Kidney (tissue), 14 donors: ENCODE data around the gene CD163L1. TPM values are rescaled to one million over a fixed set of nuclear protein-coding genes. Genes with fewer than 3 reads are reported as not detected.

Experiments used
- DNase-seq, 5 donors: peaks; one replicate each; pipeline ENCODE4 v3.0.0-alpha.2; 2013 to 2020
- FAIRE-seq: peaks from 2 replicates; lab custom pipeline; 2012; peaks lifted over from hg19 to GRCh38; lab: Jason Lieb, UNC
- H3K27ac ChIP-seq, 2 donors: one replicate each; pipeline ENCODE4 v1.7.0; 2013; ENCODE audit warnings: low read depth in 2 of 2, low read length in 2 of 2, inconsistent platforms in 1 of 2
- H3K27me3 ChIP-seq: one replicate; pipeline ENCODE4 v1.7.1; 2013; ENCODE audit warnings: low read length, inconsistent platforms; ENCODE audit not compliant: control insufficient read depth, insufficient read depth
- H3K36me3 ChIP-seq, 3 donors: one replicate each; pipeline versions ENCODE4 v1.7.0 to v1.7.1; 2013; ENCODE audit warnings: low read length in 3 of 3, control low read depth in 1 of 3, inconsistent platforms in 1 of 3; ENCODE audit not compliant: insufficient read depth in 3 of 3, control insufficient read depth in 2 of 3
- H3K4me1 ChIP-seq, 3 donors: one replicate each; pipeline versions ENCODE4 v1.7.0 to v1.7.1; 2013; ENCODE audit warnings: low read length in 3 of 3, inconsistent platforms in 1 of 3, low read depth in 1 of 3; ENCODE audit not compliant: control insufficient read depth in 2 of 3, insufficient read depth in 2 of 3
- H3K4me3 ChIP-seq, 3 donors: one replicate each; pipeline versions ENCODE4 v1.7.0 to v1.8.1; 2013; ENCODE audit warnings: low read length in 3 of 3, control low read depth in 1 of 3, inconsistent platforms in 1 of 3
- H3K9ac ChIP-seq, 3 donors: one replicate each; pipeline versions ENCODE4 v1.7.0 to v1.7.1; 2013; ENCODE audit warnings: low read length in 3 of 3, control low read depth in 1 of 3, inconsistent platforms in 1 of 3
- H3K9me3 ChIP-seq, 3 donors: one replicate each; pipeline versions ENCODE4 v1.7.0 to v1.7.1; 2013; ENCODE audit warnings: low read length in 3 of 3, control low read depth in 1 of 3, inconsistent platforms in 1 of 3; ENCODE audit not compliant: control insufficient read depth in 2 of 3, insufficient read depth in 1 of 3
- intact Hi-C: fragments of 100-400 bp; cut with DNase I; formaldehyde crosslinking; loops from one replicate; pipeline ENCODE4 v1.11.1; 2022
- polyA plus RNA-seq: library from polyadenylated mRNA; stranded (reverse); fragments of 350-450 nt; fragmentation: Illumina TruSeq; extraction: RNeasy Lipid Tissue Mini Kit (QIAGEN cat#74804); gene quantifications from one replicate; pipeline ENCODE4 v1.2.3, GENCODE V29; 2014; ENCODE audit warnings: low read depth, low replicate concordance; ENCODE audit not compliant: insufficient read depth
- total RNA-seq: library from RNA; stranded (reverse); fragmentation: NEBNext Ultra II Directional; extraction: Animal tissue kit (Norgen Biotek cat#: 25700); gene quantifications from one replicate; pipeline ENCODE4 v1.2.1, GENCODE V29; 2021
- TF ChIP-seq, protein P1 (sequence below): IDR thresholded peaks from 3 replicates; pipeline ENCODE4 v1.5.1; 2012; ENCODE audit warnings: mild to moderate bottlenecking, moderate library complexity, borderline replicate concordance; ENCODE audit not compliant: insufficient read depth; ENCODE audit errors: extremely low read depth
- donor health status: control.
- donor health status: control.
- donor health status: control.
- donor health status: control.
- donor health status: control.
- donor health status: DM: yes; HTN: yes; CAD: no.
- donor health status: Normal renal cell carcinoma (clear cell type).

CD163L1 gene
- total and polyA plus RNA-seq, 2 donors from 2014 or later = 7.0 to 8.5 TPM

DNA sequence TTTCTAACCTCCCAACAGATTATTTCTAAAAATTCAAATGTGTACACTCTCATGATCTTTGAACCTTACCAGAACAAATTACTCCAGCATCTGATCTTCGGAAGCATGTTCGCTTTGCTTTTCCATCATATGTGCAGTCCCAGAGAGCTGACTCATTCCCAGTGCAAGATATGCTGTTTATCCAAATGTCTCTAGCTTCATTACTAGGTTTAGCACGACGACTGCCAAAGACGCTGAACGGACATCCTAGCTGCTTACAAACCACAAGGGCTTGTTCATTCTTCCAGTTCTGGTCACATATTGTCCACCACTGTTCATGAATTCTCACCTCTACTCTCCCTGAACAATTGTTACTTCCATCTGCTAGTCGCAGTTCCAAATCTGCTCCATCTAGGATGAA, 40.5 kb downstream of the CD163L1 start:
- Histone ChIP-seq H3K4me1 (no peaks in the 10 kb centered on the region), H3K27me3 (no peaks in the 10 kb centered on the region), H3K9ac (no peak overlapping the region), H3K4me3 (no peak overlapping the region), H3K36me3 (no peaks in the 10 kb centered on the region), H3K9me3 (no peaks in the 10 kb centered on the region), H3K27ac (no peak overlapping the region)
- FAIRE-seq = no peak
- TF ChIP-seq, protein P1, sequence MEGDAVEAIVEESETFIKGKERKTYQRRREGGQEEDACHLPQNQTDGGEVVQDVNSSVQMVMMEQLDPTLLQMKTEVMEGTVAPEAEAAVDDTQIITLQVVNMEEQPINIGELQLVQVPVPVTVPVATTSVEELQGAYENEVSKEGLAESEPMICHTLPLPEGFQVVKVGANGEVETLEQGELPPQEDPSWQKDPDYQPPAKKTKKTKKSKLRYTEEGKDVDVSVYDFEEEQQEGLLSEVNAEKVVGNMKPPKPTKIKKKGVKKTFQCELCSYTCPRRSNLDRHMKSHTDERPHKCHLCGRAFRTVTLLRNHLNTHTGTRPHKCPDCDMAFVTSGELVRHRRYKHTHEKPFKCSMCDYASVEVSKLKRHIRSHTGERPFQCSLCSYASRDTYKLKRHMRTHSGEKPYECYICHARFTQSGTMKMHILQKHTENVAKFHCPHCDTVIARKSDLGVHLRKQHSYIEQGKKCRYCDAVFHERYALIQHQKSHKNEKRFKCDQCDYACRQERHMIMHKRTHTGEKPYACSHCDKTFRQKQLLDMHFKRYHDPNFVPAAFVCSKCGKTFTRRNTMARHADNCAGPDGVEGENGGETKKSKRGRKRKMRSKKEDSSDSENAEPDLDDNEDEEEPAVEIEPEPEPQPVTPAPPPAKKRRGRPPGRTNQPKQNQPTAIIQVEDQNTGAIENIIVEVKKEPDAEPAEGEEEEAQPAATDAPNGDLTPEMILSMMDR = no peak
- no peak for DNase-seq
- intact Hi-C loops = no loop called here

DNA sequence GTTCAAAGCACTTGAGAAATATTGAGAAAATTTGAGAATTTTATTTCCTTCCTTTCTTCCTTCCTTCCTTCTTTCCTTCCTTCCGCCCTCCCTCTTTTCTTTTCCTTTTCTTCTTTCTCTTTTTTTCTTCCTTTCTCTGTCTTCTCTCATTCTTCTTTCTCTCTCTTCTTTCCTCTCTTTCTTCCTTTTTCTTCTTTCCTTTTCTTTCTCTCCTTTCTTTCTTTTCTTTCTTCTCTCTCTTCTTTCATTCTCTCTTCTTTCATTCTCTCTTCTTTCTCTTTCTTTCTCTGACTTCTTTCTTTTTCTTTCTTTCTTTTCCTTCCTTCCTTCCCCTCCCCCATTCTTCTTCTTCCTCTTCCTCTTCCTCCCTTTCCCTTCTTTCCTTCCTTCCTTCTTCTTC, 44.9 kb downstream of the CD163L1 start:
- no peaks in the 10 kb centered on the region for H3K36me3 ChIP-seq
- intact Hi-C loops = no loop called here
- no peak overlapping the region for H3K9ac ChIP-seq
- no peaks in the 10 kb centered on the region for H3K9me3 ChIP-seq
- TF ChIP-seq, protein P1 = no peak
- FAIRE-seq (no peak), DNase-seq (no peak)
- no peaks in the 10 kb centered on the region for H3K4me1 ChIP-seq
- H3K4me3 ChIP-seq = no peak overlapping the region
- H3K27ac ChIP-seq = no peak overlapping the region
- H3K27me3 ChIP-seq = no peaks in the 10 kb centered on the region

DNA sequence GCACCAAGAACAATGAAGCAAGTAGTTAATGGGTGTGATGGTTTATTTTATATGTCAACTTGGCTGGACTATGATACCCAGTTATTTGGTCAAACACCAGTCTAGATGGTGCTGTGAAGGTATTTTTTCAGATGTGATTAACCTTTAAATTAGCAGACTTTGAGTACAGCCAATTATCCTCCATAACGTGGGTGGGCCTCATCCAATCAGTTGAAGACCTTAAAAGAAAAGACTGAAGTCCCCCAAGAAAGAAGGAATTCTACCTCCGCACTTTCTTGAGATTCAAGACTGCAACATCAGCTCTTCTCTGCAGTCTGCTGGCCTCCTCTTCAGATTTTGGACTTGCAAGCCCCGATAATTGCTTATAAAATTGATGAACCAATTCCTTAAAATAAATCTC, 47.5 kb downstream of the CD163L1 start:
- intact Hi-C loops = no loop called here
- H3K36me3 ChIP-seq = no peaks in the 10 kb centered on the region
- no peak for FAIRE-seq

More for the DNA sequence above, 47.5 kb downstream of the CD163L1 start:
- Histone ChIP-seq H3K27me3 (no peaks in the 10 kb centered on the region), H3K9ac (no peak overlapping the region), H3K9me3 (no peaks in the 10 kb centered on the region), H3K4me3 (no peak overlapping the region), H3K4me1 (no peaks in the 10 kb centered on the region), H3K27ac (no peak overlapping the region)
- no peak for DNase-seq
- TF ChIP-seq, protein P1 = no peak
